Heart left ventricle (tissue), 16 donors: ENCODE measurements around the gene NDEL1. TPM values are rescaled to one million over a fixed set of nuclear protein-coding genes. Genes with fewer than 3 reads are reported as not detected.

ENCODE experiments used
- ATAC-seq, 4 donors: fragments of 200-7000 bp; cut with Tn5 transposase; one replicate each; pipeline ENCODE4 v1.9.1; 2020 to 2022; ENCODE audit warnings: moderate library complexity in 4 of 4, mild to moderate bottlenecking in 3 of 4, moderate number of reproducible peaks in 1 of 4
- DNase-seq, 5 donors: peaks; one replicate each; pipeline ENCODE4 v3.0.0-alpha.2; 2020
- H3K27ac ChIP-seq, 12 donors: fragments of 200-600 bp; sonication (generic) in 4 of 12; one replicate each; pipeline versions ENCODE4 v1.5.0 to v1.8.0; 2016 to 2022; ENCODE audit warnings: mild to moderate bottlenecking in 2 of 12
- H3K27me3 ChIP-seq, 9 donors: fragments of 200-600 bp; sonication (generic) in 2 of 9; one replicate each; pipeline versions ENCODE4 v1.5.1 to v1.8.0; 2016 to 2022; ENCODE audit warnings: mild to moderate bottlenecking in 3 of 9
- H3K36me3 ChIP-seq, 9 donors: fragments of 200-600 bp; sonication (generic) in 2 of 9; one replicate each; pipeline versions ENCODE4 v1.5.0 to v1.8.0; 2018 to 2022; ENCODE audit warnings: mild to moderate bottlenecking in 2 of 9
- H3K4me1 ChIP-seq, 12 donors: fragments of 200-600 bp; sonication (generic) in 4 of 12; one replicate each; pipeline versions ENCODE4 v1.5.0 to v1.8.0; 2016 to 2022; ENCODE audit warnings: mild to moderate bottlenecking in 3 of 12
- H3K4me3 ChIP-seq, 12 donors: fragments of 200-600 bp; sonication (generic) in 4 of 12; one replicate each; pipeline versions ENCODE4 v1.5.0 to v1.8.0; 2017 to 2022; ENCODE audit warnings: mild to moderate bottlenecking in 9 of 12, moderate library complexity in 4 of 12
- H3K9me3 ChIP-seq, 12 donors: fragments of 200-600 bp; sonication (generic) in 4 of 12; one replicate each; pipeline versions ENCODE4 v1.5.0 to v1.8.0; 2016 to 2022; ENCODE audit warnings: mild to moderate bottlenecking in 1 of 12
- POLR2A ChIP-seq, 2 donors: fragments of 450-650 bp; IDR thresholded peaks; one replicate each; pipeline ENCODE4 v1.6.1; 2017; ENCODE audit warnings: antibody characterized with exemption in 2 of 2, mild to moderate bottlenecking in 2 of 2, moderate library complexity in 2 of 2
- WGBS, 4 donors: extraction: QIAGEN DNeasy Blood & Tissue Kit in 2 of 4; methylation state at CpG; one replicate each; pipeline versions ENCODE4 v1.1.5 to v1.1.7; 2013 to 2018; 5-methylcytosine and 5-hydroxymethylcytosine counted together
- intact Hi-C, 10 donors: fragments of 100-400 bp; cut with DNase I; formaldehyde crosslinking; loops; one replicate each; pipeline versions ENCODE4 v1.11.1 to v1.14.2; 2022
- polyA plus RNA-seq, 2 donors: library from polyadenylated mRNA; stranded (reverse); fragments of 200-250 nt; gene quantifications; one replicate each; pipeline ENCODE4 v1.2.3, GENCODE V29; 2013
- total RNA-seq, 9 donors: library from RNA; depleted of rRNA in 2 of 9; stranded (reverse); fragments of >200 nt in 2 of 9; fragmentation: NEBNext Ultra II Directional in 3 of 9; extraction: Animal tissue kit (Norgen Biotek cat#: 25700) in 3 of 9; gene quantifications; one replicate each; pipeline versions ENCODE4 v1.1.0 to v1.2.4, GENCODE V29; 2016 to 2023
- TF ChIP-seq, protein P1 (sequence below), 12 donors: fragments of 200-600 bp; sonication (generic) in 4 of 12; IDR thresholded peaks; one replicate each; pipeline versions ENCODE4 v1.5.0 to v1.8.0; 2018 to 2022; ENCODE audit warnings: antibody characterized with exemption in 12 of 12, mild to moderate bottlenecking in 5 of 12
- donor health status: ischemic (EF 13 %, LVEDD 7.1; RV severe dilation, severe dysfunction).
- donor health status: healthy with polysubstance abuse.
- donor health status: DM: no; HTN: yes; CAD: no.
- donor health status: DM: no; HTN: no; CAD: no.
- donor health status: ischemic (EF 25% LVEDD 6.9; RV normal size, moderate dysfunction).
- donor health status: ischemic (EF 25% LVEDD 5.7; RV mildly dilated, moderate dysfunction).
- donor health status: healthy.
- donor health status: DM: yes; HTN: yes; CAD: no.
- donor health status: ischemic (EF 35%, LVEDD 5.7; RV mildly dilated, moderate dysfunction).
- donor health status: nonischemic (EF 11% LVEDD 7.7; RV severe dilation, severe dysfunction).
- donor health status: DM: yes; HTN: yes; CAD: no.
- donor health status: PGD.
- donor health status: ischemic (EF 29% LVEDD 5.4; RV normal size, mild dysfunction).
- donor health status: nonischemic (EF 23%, LVEDD 6.1; RV moderate dilation, normal function).

The NDEL1 gene
- total and polyA plus RNA-seq, 11 donors: 16.5 to 36.4 (median 25.8) TPM

GRCh38 chr17:8397636-8398035 is 38.0 kb upstream of the NDEL1 start, which contains the start of gene RNF222:
RNF222 (minus strand) TSS chr17:8397827; CDS start chr17:8393461, 4,366 bp downstream.
- intact Hi-C loops: no loop called here
- TF ChIP-seq, protein P1, sequence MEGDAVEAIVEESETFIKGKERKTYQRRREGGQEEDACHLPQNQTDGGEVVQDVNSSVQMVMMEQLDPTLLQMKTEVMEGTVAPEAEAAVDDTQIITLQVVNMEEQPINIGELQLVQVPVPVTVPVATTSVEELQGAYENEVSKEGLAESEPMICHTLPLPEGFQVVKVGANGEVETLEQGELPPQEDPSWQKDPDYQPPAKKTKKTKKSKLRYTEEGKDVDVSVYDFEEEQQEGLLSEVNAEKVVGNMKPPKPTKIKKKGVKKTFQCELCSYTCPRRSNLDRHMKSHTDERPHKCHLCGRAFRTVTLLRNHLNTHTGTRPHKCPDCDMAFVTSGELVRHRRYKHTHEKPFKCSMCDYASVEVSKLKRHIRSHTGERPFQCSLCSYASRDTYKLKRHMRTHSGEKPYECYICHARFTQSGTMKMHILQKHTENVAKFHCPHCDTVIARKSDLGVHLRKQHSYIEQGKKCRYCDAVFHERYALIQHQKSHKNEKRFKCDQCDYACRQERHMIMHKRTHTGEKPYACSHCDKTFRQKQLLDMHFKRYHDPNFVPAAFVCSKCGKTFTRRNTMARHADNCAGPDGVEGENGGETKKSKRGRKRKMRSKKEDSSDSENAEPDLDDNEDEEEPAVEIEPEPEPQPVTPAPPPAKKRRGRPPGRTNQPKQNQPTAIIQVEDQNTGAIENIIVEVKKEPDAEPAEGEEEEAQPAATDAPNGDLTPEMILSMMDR (IDR thresholded peaks at IDR 0.05): no peak
- TF ChIP-seq POLR2A (IDR thresholded peaks at IDR 0.05): no peak
- 58 to 73% (median 61%) methylated on average over 12 to 13 of the region's 13 CpGs for WGBS, 4 donors
- Histone ChIP-seq H3K9me3 (no peaks in the 10 kb centered on the region), H3K27ac (no peak within 1 kb of the TSS), H3K27me3 (peaks cover 0 to 41% (median 21%) of the 10 kb centered on the region in 9 donors), H3K4me3 (no peak within 1 kb of the TSS), H3K36me3 (no peaks in the 10 kb centered on the region), H3K4me1 (peaks cover 0 to 6% (median 0%) of the 10 kb centered on the region in 12 donors)
- no peak for DNase-seq
- no peak for ATAC-seq

DNA sequence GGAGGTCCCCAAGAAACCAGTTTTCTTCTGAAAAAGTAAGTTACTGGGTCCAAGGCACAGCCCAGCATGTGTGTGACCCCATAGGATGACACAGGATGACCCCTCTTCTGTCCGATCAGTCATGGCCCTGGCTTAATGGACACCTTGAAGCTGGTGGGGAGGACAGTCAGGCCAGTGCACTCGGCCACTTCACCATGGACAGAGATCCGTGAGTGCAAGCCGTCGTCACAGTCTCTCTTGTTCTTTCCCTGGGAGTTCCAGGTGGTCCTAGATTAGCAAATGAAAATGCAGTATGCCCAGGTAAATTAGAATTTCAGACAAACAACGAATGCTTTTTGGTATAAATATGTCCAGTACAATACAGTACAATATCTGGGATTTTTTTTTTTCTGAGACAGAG is 36.7 kb upstream of the NDEL1 start:
- no peak for TF ChIP-seq POLR2A (IDR thresholded peaks at IDR 0.05)
- TF ChIP-seq, protein P1 (IDR thresholded peaks at IDR 0.05): no peak
- Histone ChIP-seq H3K36me3 (no peaks in the 10 kb centered on the region), H3K4me1 (peaks cover 0 to under 1% (median 0%) of the 10 kb centered on the region in 12 donors), H3K27ac (no peak overlapping the region), H3K27me3 (peaks cover 0 to 40% (median 21%) of the 10 kb centered on the region in 9 donors), H3K9me3 (no peaks in the 10 kb centered on the region), H3K4me3 (no peak overlapping the region)
- intact Hi-C loops: no loop called here
- no peak for ATAC-seq
- no peak for DNase-seq
- WGBS, 4 donors: 55 to 83% (median 62%) methylated on average over 6 of the region's 6 CpGs

GRCh38 chr17:8401107-8401506 is 34.6 kb upstream of the NDEL1 start:
- Histone ChIP-seq H3K27ac (no peak overlapping the region), H3K9me3 (no peaks in the 10 kb centered on the region), H3K4me3 (no peak overlapping the region), H3K4me1 (no peaks in the 10 kb centered on the region), H3K27me3 (peaks cover 0 to 26% (median 19%) of the 10 kb centered on the region in 9 donors), H3K36me3 (no peaks in the 10 kb centered on the region)
- intact Hi-C loops: no loop called here
- no peak for TF ChIP-seq POLR2A (IDR thresholded peaks at IDR 0.05)
- TF ChIP-seq, protein P1 (IDR thresholded peaks at IDR 0.05): no peak
- 83 to 89% (median 86%) methylated on average over 2 of the region's 2 CpGs for WGBS, 4 donors
- ATAC-seq (no peak), DNase-seq (no peak)

DNA sequence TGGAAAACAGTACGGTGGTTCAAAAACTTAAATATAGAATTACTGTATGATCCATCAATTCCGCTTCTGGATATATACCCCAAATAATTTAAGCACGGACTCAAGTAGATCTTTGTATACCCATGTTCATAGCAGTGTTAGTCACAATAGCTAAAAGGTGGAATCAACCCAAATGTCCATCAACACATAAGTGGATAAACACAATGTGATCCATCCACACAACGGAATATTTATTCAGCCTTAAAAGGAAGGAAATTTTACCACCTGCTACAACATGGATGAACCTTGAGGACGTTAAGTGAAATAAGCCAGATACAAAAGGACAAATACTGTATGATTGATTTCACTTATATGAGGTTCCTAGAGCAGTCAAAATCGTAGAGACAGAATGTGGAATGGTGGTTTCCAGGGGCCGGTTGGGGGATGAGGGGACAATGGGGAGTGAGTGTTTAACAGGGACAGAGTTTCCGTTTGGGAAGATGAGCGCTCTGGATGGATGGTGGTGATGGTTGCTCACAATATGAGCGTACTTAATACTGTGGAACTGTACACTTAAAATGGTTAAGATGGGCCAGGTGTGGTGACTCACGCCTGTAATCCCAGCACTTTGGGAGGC is 32.7 kb upstream of the NDEL1 start:
- no peak for TF ChIP-seq POLR2A (IDR thresholded peaks at IDR 0.05)
- TF ChIP-seq, protein P1 (IDR thresholded peaks at IDR 0.05): no peak
- Histone ChIP-seq H3K27me3 (peaks cover 0 to 12% (median 1%) of the 10 kb centered on the region in 9 donors), H3K9me3 (no peaks in the 10 kb centered on the region), H3K36me3 (no peaks in the 10 kb centered on the region), H3K4me1 (no peaks in the 10 kb centered on the region), H3K27ac (no peak overlapping the region), H3K4me3 (no peak overlapping the region)
- 76 to 85% (median 80%) methylated on average over 11 of the region's 11 CpGs for WGBS, 4 donors
- no peak for DNase-seq
- no peak for ATAC-seq
- intact Hi-C loops: no loop called here
